Measurements from ENCODE around the gene LGR6. TPM values are rescaled to one million over a fixed set of nuclear protein-coding genes. Genes with fewer than 3 reads are reported as not detected.

The LGR6 gene
- total and polyA plus RNA-seq, 2 of the 8 experiments (the other 6 are each of a cell fraction or from before 2014, with no cell fraction given) = 0.50 to 1.0 TPM

DNA sequence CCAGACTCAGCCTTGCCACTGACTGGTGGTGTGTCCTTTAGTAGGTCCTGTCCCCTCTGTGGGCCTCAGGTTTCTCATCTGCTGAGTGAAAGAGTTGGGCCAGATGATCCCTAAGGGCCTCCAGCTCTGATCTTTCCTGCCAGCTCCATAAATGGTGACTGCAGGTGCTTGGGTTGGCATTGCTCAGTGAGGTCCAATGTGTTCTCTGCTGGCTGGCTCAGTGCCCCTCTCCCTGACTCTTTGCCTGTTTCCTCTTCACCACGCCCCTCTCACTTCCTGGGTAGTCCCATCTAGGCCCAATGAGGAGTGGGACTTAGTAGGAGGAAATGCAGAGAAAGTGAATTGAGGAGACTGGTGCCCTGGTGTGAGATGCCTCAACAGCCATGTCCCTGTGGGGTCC is 111.6 kb downstream of the LGR6 start:
- no peaks in the 10 kb centered on the region for H3K79me2 ChIP-seq (ENCODE audit: control insufficient read depth in 1 of 2, insufficient read depth in 2 of 2, low read length in 2 of 2)
- no peak overlapping the region for H2BK120ac ChIP-seq (replicated peaks; ENCODE audit: low read depth, low read length)
- H3K79me1 ChIP-seq (ENCODE audit: low read depth, low read length) = no peaks in the 10 kb centered on the region
- no peaks in the 10 kb centered on the region for H4K20me1 ChIP-seq (replicated peaks in 1 of 2; ENCODE audit: control insufficient read depth in 1 of 2, insufficient read depth in 2 of 2, low read length in 2 of 2)
- 86% methylated on average over 1 of the region's 1 CpG; no CpG with 5 or more reads in 1 of the 2 experiments for WGBS, 2 experiments (ENCODE audit: extremely low coverage in 1 of 2, insufficient coverage in 1 of 2, insufficient read length in 1 of 2, insufficient replicate concordance in 2 of 2, low coverage in 1 of 2, low lambda C conversion rate in 2 of 2, missing lambda C conversion rate in 1 of 2)
- H3K27ac ChIP-seq (ENCODE audit: low read depth, low read length) = no peak overlapping the region
- FAIRE-seq = no peak
- H2BK12ac ChIP-seq (ENCODE audit: low read depth, low read length) = no peak overlapping the region
- no peak overlapping the region for H3K4me2 ChIP-seq (ENCODE audit: insufficient read depth in 1 of 2, low read depth in 2 of 2, low read length in 2 of 2)
- no peak overlapping the region for H3K4me3 ChIP-seq (ENCODE audit: extremely low read depth in 1 of 4, insufficient read depth in 2 of 4, low read depth in 3 of 4, low read length in 4 of 4)
- no peak overlapping the region for H3K4ac ChIP-seq (replicated peaks; ENCODE audit: insufficient read length, low read depth, low read length)
- no peak overlapping the region for H3K18ac ChIP-seq (ENCODE audit: extremely low read depth, low read length)
- H3K36me3 ChIP-seq (ENCODE audit: control insufficient read depth in 2 of 4, insufficient read depth in 4 of 4, low read length in 3 of 4) = no peaks in the 10 kb centered on the region
- no peak overlapping the region for H2AK5ac ChIP-seq (ENCODE audit: low read depth, low read length)
- no peak overlapping the region for H2BK20ac ChIP-seq (ENCODE audit: low read length)
- no peak overlapping the region for H3K23ac ChIP-seq (ENCODE audit: insufficient read length)
- DNase-seq (ENCODE audit: low read depth in 1 of 2, low spot score in 2 of 2) = no peak
- H3K9ac ChIP-seq (replicated peaks in 1 of 4; ENCODE audit: extremely low read depth in 1 of 4, low read depth in 3 of 4, low read length in 3 of 4) = no peak overlapping the region
- no peak overlapping the region for H2BK5ac ChIP-seq (ENCODE audit: low read depth, low read length)
- H3K9me3 ChIP-seq (ENCODE audit: insufficient read depth in 2 of 2, low read depth in 1 of 2, low read length in 1 of 2) = no peaks in the 10 kb centered on the region; a peak in 1 of 4 replicates
- H3K23me2 ChIP-seq (ENCODE audit: low read depth, low read length) = no peaks in the 10 kb centered on the region
- H2AFZ ChIP-seq (ENCODE audit: low read length) = no peak overlapping the region
- H3K56ac ChIP-seq (replicated peaks; ENCODE audit: insufficient read length, low read depth, low read length) = no peak overlapping the region
- H3K4me1 ChIP-seq (replicated peaks in 1 of 4; ENCODE audit: control insufficient read depth in 3 of 4, insufficient read depth in 4 of 4, low read length in 3 of 4) = no peaks in the 10 kb centered on the region
- H4K8ac ChIP-seq (ENCODE audit: extremely low read depth, insufficient read depth, low read length) = no peak overlapping the region
- ChIA-PET CTCF (ENCODE audit: partially characterized antibody) (interaction anchor here (0.6 to 9.3 kb wide), 13 partner anchors 11 to 728 kb away, joined by 3 to 67 read pairs (median 7); partner anchors contain the start of gene LGR6), POLR2A (ENCODE audit: partially characterized antibody) (no interaction called here)
- no peak overlapping the region for H2BK15ac ChIP-seq (ENCODE audit: low read length)
- H4K91ac ChIP-seq (replicated peaks; ENCODE audit: insufficient read length, low read length) = no peak overlapping the region
- no peaks in the 10 kb centered on the region; a peak in 1 of 7 replicates for H3K27me3 ChIP-seq (replicated peaks in 1 of 4; ENCODE audit: control insufficient read depth in 3 of 4, extremely low read depth in 1 of 4, insufficient read depth in 3 of 4, low read length in 3 of 4)
- H4K5ac ChIP-seq (ENCODE audit: insufficient read length, low read depth, low read length) = no peak overlapping the region
- H3K14ac ChIP-seq (ENCODE audit: insufficient read length) = no peak overlapping the region
- TF ChIP-seq TCF12 (IDR thresholded peaks at IDR 0.05; ENCODE audit: low read depth, low read length) = no peak
- TF ChIP-seq SUZ12 (IDR thresholded peaks at IDR 0.05; ENCODE audit: low read length) = no peak
- TF ChIP-seq SP4 (IDR thresholded peaks at IDR 0.05; ENCODE audit: low read length) = no peak
- TF ChIP-seq TEAD4 (IDR thresholded peaks at IDR 0.05; ENCODE audit: low read depth, low read length) = no peak
- TF ChIP-seq SP2 (IDR thresholded peaks at IDR 0.05; ENCODE audit: low read length) = no peak
- TF ChIP-seq CTCF (IDR thresholded peaks at IDR 0.05; ENCODE audit: control extremely low read depth in 1 of 3, insufficient read depth in 1 of 3, low read depth in 1 of 3, low read length in 3 of 3) = no peak
